ENCODE results near the gene ATF4. TPM values are rescaled to one million over a fixed set of nuclear protein-coding genes. Genes with fewer than 3 reads are reported as not detected.
A peak's percentile ranks its signal among the peaks of the same experiment; 100 is the strongest.

The ATF4 gene
- total RNA-seq, 1 experiment from 2014 or later: 177 TPM

DNA sequence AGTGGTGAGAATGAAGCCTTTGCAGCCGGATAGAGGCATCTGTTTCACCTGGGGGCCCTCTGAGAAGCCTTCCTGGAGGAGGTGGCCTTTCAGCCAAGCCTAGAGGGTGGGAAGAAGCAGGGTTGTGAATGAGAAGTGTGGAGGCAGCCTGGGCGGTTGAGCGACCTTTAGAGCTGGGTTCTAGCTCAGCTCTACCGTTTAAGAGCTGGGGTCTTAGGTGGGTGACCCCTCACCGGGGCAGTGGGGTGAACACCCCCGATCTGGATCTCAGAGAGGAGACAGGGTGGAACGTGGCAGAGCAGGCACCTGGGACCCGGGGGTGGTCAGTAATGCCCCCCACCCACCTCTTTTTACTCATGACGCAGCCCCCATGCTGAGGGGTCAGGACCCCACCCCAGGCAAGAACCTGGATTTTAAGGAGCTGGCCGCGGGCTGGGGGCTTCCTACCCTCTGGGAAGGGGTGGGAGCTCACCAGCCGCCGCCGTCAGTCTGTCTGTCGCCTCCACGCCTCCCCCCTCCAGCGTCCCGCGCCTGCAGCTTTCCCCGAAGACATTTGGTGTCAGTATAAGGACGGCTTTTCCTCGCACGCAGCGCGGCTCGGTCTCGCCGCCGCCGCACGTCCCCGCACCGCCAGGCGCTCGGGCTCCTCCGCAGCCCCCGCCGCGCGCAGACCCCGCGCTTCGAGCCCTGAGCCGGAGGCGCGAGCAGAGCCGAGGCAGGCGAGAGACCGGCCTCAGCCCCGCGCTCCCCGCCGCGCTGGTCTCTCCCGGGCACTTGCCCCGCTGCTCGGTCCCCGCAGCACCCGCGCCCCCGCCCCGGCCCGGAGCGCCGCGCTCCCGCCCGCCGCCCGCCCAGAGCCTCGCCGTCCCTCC, 36.8 kb downstream of the ATF4 start:
- DNase-seq (ENCODE audit: low read depth, low spot score): no peak

GRCh38 chr22:39558254-39558727, 37.9 kb downstream of the ATF4 start:
- ChIA-PET CTCF (interaction anchor here (0.6 to 0.7 kb wide), 4 partner anchors 17 to 845 kb away, joined by 3 to 6 read pairs (median 4); no protein-coding TSS in a partner anchor), POLR2A (no interaction called here)
- no peak for ATAC-seq
- intact Hi-C loops (cut with micrococcal nuclease; ENCODE audit: unreplicated experiment) (no loop called here), in situ Hi-C loops (cut with HindIII; ENCODE audit: low pct_unique_long_range_greater_than_20kb, low sequenced_read_pairs) (no loop called here)
- Histone ChIP-seq H3K9me3 (ENCODE audit: control insufficient read depth, insufficient read depth, low read depth, low read length) (no peaks in the 10 kb centered on the region), H3K27me3 (ENCODE audit: control insufficient read depth, insufficient read depth, low read length) (no peaks in the 10 kb centered on the region), H3K27ac (ENCODE audit: low read length) (no peak overlapping the region), H3K4me1 (ENCODE audit: control insufficient read depth, insufficient read depth, low read length) (peaks cover 4% of the 10 kb centered on the region), H3K36me3 (ENCODE audit: control insufficient read depth, insufficient read depth, low read length) (no peaks in the 10 kb centered on the region), H3K4me3 (ENCODE audit: low read depth in 2 of 2, low read length in 2 of 2) (no peak overlapping the region)
- no peak for DNase-seq (ENCODE audit: low read depth, low spot score)
- TF ChIP-seq, protein P1, sequence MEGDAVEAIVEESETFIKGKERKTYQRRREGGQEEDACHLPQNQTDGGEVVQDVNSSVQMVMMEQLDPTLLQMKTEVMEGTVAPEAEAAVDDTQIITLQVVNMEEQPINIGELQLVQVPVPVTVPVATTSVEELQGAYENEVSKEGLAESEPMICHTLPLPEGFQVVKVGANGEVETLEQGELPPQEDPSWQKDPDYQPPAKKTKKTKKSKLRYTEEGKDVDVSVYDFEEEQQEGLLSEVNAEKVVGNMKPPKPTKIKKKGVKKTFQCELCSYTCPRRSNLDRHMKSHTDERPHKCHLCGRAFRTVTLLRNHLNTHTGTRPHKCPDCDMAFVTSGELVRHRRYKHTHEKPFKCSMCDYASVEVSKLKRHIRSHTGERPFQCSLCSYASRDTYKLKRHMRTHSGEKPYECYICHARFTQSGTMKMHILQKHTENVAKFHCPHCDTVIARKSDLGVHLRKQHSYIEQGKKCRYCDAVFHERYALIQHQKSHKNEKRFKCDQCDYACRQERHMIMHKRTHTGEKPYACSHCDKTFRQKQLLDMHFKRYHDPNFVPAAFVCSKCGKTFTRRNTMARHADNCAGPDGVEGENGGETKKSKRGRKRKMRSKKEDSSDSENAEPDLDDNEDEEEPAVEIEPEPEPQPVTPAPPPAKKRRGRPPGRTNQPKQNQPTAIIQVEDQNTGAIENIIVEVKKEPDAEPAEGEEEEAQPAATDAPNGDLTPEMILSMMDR (IDR thresholded peaks at IDR 0.05): no peak
- TF ChIP-seq TCF7L2 (IDR thresholded peaks at IDR 0.05; ENCODE audit: low read depth, low read length): no peak
- no peak for TF ChIP-seq POLR2AphosphoS5 (IDR thresholded peaks at IDR 0.05; ENCODE audit: low read depth, low read length)
- no peak for TF ChIP-seq SIN3A (IDR thresholded peaks at IDR 0.05; ENCODE audit: borderline replicate concordance, insufficient read depth, low read depth, low read length)
- TF ChIP-seq, protein P2, sequence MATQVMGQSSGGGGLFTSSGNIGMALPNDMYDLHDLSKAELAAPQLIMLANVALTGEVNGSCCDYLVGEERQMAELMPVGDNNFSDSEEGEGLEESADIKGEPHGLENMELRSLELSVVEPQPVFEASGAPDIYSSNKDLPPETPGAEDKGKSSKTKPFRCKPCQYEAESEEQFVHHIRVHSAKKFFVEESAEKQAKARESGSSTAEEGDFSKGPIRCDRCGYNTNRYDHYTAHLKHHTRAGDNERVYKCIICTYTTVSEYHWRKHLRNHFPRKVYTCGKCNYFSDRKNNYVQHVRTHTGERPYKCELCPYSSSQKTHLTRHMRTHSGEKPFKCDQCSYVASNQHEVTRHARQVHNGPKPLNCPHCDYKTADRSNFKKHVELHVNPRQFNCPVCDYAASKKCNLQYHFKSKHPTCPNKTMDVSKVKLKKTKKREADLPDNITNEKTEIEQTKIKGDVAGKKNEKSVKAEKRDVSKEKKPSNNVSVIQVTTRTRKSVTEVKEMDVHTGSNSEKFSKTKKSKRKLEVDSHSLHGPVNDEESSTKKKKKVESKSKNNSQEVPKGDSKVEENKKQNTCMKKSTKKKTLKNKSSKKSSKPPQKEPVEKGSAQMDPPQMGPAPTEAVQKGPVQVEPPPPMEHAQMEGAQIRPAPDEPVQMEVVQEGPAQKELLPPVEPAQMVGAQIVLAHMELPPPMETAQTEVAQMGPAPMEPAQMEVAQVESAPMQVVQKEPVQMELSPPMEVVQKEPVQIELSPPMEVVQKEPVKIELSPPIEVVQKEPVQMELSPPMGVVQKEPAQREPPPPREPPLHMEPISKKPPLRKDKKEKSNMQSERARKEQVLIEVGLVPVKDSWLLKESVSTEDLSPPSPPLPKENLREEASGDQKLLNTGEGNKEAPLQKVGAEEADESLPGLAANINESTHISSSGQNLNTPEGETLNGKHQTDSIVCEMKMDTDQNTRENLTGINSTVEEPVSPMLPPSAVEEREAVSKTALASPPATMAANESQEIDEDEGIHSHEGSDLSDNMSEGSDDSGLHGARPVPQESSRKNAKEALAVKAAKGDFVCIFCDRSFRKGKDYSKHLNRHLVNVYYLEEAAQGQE (IDR thresholded peaks at IDR 0.05; ENCODE audit: insufficient read depth in 1 of 2, low read depth in 2 of 2, low read length in 1 of 2): no peak
- no TSS peak for BruUV-seq (replicated peaks)

More for the DNA sequence above, 36.8 kb downstream of the ATF4 start:
- Histone ChIP-seq H3K4me3 (ENCODE audit: low read depth in 2 of 2, low read length in 2 of 2) (peak overlapping the region in 1 of 2 experiments; percentile 21; a peak in 2 of 4 replicates), H3K9me3 (ENCODE audit: control insufficient read depth, insufficient read depth, low read depth, low read length) (no peaks in the 10 kb centered on the region), H3K36me3 (ENCODE audit: control insufficient read depth, insufficient read depth, low read length) (no peaks in the 10 kb centered on the region), H3K27me3 (ENCODE audit: control insufficient read depth, insufficient read depth, low read length) (no peaks in the 10 kb centered on the region), H3K4me1 (ENCODE audit: control insufficient read depth, insufficient read depth, low read length) (peaks cover 4% of the 10 kb centered on the region), H3K27ac (ENCODE audit: low read length) (no peak overlapping the region)
- no TSS peak for BruUV-seq (replicated peaks)
- CTCF ChIA-PET: interaction anchor here (0.6 kb wide), 1 partner anchor 396 kb away, joined by 11 read pairs; no protein-coding TSS in a partner anchor
- TF ChIP-seq, protein P1 (IDR thresholded peaks at IDR 0.05): peak; percentile 29
- TF ChIP-seq TCF7L2 (IDR thresholded peaks at IDR 0.05; ENCODE audit: low read depth, low read length) (no peak), POLR2AphosphoS5 (IDR thresholded peaks at IDR 0.05; ENCODE audit: low read depth, low read length) (no peak), SIN3A (IDR thresholded peaks at IDR 0.05; ENCODE audit: borderline replicate concordance, insufficient read depth, low read depth, low read length) (no peak)
- peak; percentile 80 for ATAC-seq
- in situ Hi-C loops (cut with HindIII; ENCODE audit: low pct_unique_long_range_greater_than_20kb, low sequenced_read_pairs) (no loop called here), intact Hi-C loops (cut with micrococcal nuclease; ENCODE audit: unreplicated experiment) (no loop called here)
- POLR2A ChIA-PET: no interaction called here

Data from Panc1 (cell line).